ENCODE data around the gene GOLGA6L9.
"Not testable (repeated sequence)": the region's sequence is repeated elsewhere in the genome, so short reads cannot be mapped to it uniquely, and the experiment has no call there.

GRCh38 chr15:82469381-82469780, 39.8 kb downstream of the GOLGA6L9 start:
- not testable (repeated sequence) for TF ChIP-seq POLR2AphosphoS5 (IDR thresholded peaks at IDR 0.05; ENCODE audit: low read depth); CTCF (IDR thresholded peaks at IDR 0.05; ENCODE audit: insufficient read depth, low read length); SPI1 (IDR thresholded peaks at IDR 0.05; ENCODE audit: borderline replicate concordance, low read depth); GABPA (IDR thresholded peaks at IDR 0.05; ENCODE audit: low read depth)
- TF ChIP-seq, protein P1, sequence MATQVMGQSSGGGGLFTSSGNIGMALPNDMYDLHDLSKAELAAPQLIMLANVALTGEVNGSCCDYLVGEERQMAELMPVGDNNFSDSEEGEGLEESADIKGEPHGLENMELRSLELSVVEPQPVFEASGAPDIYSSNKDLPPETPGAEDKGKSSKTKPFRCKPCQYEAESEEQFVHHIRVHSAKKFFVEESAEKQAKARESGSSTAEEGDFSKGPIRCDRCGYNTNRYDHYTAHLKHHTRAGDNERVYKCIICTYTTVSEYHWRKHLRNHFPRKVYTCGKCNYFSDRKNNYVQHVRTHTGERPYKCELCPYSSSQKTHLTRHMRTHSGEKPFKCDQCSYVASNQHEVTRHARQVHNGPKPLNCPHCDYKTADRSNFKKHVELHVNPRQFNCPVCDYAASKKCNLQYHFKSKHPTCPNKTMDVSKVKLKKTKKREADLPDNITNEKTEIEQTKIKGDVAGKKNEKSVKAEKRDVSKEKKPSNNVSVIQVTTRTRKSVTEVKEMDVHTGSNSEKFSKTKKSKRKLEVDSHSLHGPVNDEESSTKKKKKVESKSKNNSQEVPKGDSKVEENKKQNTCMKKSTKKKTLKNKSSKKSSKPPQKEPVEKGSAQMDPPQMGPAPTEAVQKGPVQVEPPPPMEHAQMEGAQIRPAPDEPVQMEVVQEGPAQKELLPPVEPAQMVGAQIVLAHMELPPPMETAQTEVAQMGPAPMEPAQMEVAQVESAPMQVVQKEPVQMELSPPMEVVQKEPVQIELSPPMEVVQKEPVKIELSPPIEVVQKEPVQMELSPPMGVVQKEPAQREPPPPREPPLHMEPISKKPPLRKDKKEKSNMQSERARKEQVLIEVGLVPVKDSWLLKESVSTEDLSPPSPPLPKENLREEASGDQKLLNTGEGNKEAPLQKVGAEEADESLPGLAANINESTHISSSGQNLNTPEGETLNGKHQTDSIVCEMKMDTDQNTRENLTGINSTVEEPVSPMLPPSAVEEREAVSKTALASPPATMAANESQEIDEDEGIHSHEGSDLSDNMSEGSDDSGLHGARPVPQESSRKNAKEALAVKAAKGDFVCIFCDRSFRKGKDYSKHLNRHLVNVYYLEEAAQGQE (IDR thresholded peaks at IDR 0.05; ENCODE audit: insufficient replicate concordance, low read depth), result not testable (repeated sequence)
